T-helper 17 cell (primary cell): ENCODE data around the gene EXOC6B. TPM values are rescaled to one million over a fixed set of nuclear protein-coding genes. Genes with fewer than 3 reads are reported as not detected.
"Not testable (repeated sequence)": the region's sequence is repeated elsewhere in the genome, so short reads cannot be mapped to it uniquely, and the experiment has no call there.

Experiments
- ATAC-seq: fragments of 150-1000 bp; cut with Tn5 transposase; 2 replicates; pipeline ENCODE4 v1.10.0; 2021; ENCODE audit warnings: mild to moderate bottlenecking, moderate library complexity
- DNase-seq, 3 donors: peaks; one replicate each; pipeline versions ENCODE4 v3.0.0 to v3.0.0-alpha.2; 2020 to 2021
- H3K9me3 ChIP-seq: one replicate; pipeline ENCODE4 v1.7.0; 2013; ENCODE audit warnings: low read length, mild to moderate bottlenecking; ENCODE audit not compliant: control insufficient read depth, poor library complexity, severe bottlenecking
- H3K27ac Mint-ChIP-seq: one replicate; pipeline ENCODE4 v1.8.0; 2022; ENCODE audit warnings: mild to moderate bottlenecking, moderate library complexity, mixed read lengths
- H3K27me3 Mint-ChIP-seq: one replicate; pipeline ENCODE4 v1.8.0; 2022; ENCODE audit warnings: mixed read lengths
- H3K36me3 Mint-ChIP-seq: one replicate; pipeline ENCODE4 v1.8.0; 2022; ENCODE audit warnings: low read depth, mixed read lengths
- H3K4me1 Mint-ChIP-seq: one replicate; pipeline ENCODE4 v1.8.0; 2022; ENCODE audit warnings: mild to moderate bottlenecking, mixed read lengths
- H3K4me3 Mint-ChIP-seq: one replicate; pipeline ENCODE4 v1.8.0; 2022; ENCODE audit warnings: mild to moderate bottlenecking, moderate library complexity, mixed read lengths
- total RNA-seq, 4 donors: library from RNA in 2 of 4; stranded (reverse) in 2 of 4; gene quantifications; one replicate each; pipeline ENCODE4 v1.2.3 and lab custom pipeline; 2022 to 2026

EXOC6B gene
- total RNA-seq, 2 donors from 2014 or later: 14.6 to 17.3 TPM

- no peak overlapping the region for H3K27ac Mint-ChIP-seq
Measured at GRCh38 chr2:72572501-72572900, 253.3 kb downstream of the EXOC6B start.

GRCh38 chr2:72570413-72570812 lies 255.4 kb downstream of the EXOC6B start:
- H3K4me1 Mint-ChIP-seq: peaks cover 3% of the 10 kb centered on the region
- no peak overlapping the region for H3K27ac Mint-ChIP-seq
- H3K9me3 ChIP-seq: no peaks in the 10 kb centered on the region
- peaks cover 5% of the 10 kb centered on the region for H3K36me3 Mint-ChIP-seq
- no peak overlapping the region for H3K4me3 Mint-ChIP-seq
- no peaks in the 10 kb centered on the region for H3K27me3 Mint-ChIP-seq
- DNase-seq (no peak), ATAC-seq (no peak)

More at GRCh38 chr2:72572501-72572900, 253.3 kb downstream of the EXOC6B start:
- Mint-ChIP-seq H3K27me3 (no peaks in the 10 kb centered on the region), H3K4me1 (peaks cover 4% of the 10 kb centered on the region), H3K4me3 (no peak overlapping the region), H3K36me3 (peaks cover 3% of the 10 kb centered on the region)
- no peaks in the 10 kb centered on the region for H3K9me3 ChIP-seq
- DNase-seq (no peak), ATAC-seq (no peak)

GRCh38 chr2:72562451-72563153 lies 263.2 kb downstream of the EXOC6B start:
- peaks cover 8% of the 10 kb centered on the region for H3K36me3 Mint-ChIP-seq

DNA sequence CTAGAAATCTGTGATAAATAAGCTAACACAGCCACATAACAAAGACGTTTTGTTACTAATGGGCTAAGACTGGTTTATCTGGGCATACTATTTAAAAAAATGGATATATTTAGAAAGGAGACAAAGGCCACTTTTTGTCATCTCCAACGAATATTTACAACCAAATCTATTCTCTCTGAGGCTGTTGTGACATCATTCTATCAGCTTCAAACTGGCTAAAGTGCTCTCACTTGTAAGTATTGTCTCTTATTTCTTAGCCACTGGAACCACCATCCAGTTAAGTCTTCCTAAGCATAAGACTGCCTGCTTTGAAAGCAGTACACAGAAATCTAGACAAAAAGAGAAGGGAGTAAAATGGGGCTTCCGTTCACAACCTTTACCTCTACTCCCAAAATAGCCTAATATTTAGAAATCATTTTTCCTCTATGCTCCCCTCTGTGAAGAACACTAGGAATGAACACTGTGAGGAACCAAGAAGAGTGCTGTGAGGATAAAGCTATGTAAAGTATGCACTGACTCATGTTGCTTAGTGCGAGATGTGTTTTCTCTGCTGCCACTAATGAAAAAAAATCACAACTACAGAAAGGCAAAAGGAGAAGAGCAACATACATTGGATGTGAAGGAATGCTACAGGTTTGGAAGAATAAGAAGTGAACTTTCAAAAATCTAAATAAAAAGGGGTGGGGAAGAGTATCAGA lies 264.1 kb downstream of the EXOC6B start:
- no peak for ATAC-seq
- no peak for DNase-seq
- peaks cover 11% of the 10 kb centered on the region for H3K36me3 Mint-ChIP-seq
- H3K27me3 Mint-ChIP-seq: no peaks in the 10 kb centered on the region
- H3K4me1 Mint-ChIP-seq: peaks cover 13% of the 10 kb centered on the region
- H3K9me3 ChIP-seq: no peaks in the 10 kb centered on the region
- no peak overlapping the region for H3K4me3 Mint-ChIP-seq
- H3K27ac Mint-ChIP-seq: no peak overlapping the region

More at GRCh38 chr2:72562451-72563153, 263.2 kb downstream of the EXOC6B start:
- no peaks in the 10 kb centered on the region for H3K9me3 ChIP-seq
- H3K4me3 Mint-ChIP-seq: no peak overlapping the region
- DNase-seq (no peak), ATAC-seq (no peak)
- H3K27me3 Mint-ChIP-seq: no peaks in the 10 kb centered on the region
- peaks cover 13% of the 10 kb centered on the region for H3K4me1 Mint-ChIP-seq
- H3K27ac Mint-ChIP-seq: no peak overlapping the region

DNA sequence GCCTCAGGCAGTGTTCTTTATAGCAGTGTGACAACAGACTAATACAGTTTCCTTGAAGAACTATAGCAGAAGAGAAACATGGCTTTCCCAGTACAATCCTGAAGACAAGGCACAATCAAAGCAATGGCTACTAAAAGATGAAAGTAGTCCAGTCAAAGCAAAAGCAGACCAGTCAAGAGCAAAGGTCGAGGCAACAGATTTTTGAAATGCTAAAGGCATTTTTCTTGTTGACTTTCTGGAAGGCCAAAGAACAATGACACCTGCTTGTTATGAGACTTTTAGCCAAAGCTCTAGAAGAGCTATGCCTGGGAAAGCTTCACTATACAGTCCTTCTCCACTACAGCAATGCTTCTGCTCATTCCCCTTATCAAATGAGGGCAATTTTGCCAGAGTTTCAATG lies 269.9 kb downstream of the EXOC6B start:
- H3K27me3 Mint-ChIP-seq: no peaks in the 10 kb centered on the region
- H3K36me3 Mint-ChIP-seq: peaks cover 5% of the 10 kb centered on the region
- H3K4me1 Mint-ChIP-seq: peaks cover 3% of the 10 kb centered on the region
- H3K4me3 Mint-ChIP-seq: no peak overlapping the region
- ATAC-seq (no peak), DNase-seq (no peak)
- H3K27ac Mint-ChIP-seq: no peak overlapping the region
- H3K9me3 ChIP-seq: no peaks in the 10 kb centered on the region

DNA sequence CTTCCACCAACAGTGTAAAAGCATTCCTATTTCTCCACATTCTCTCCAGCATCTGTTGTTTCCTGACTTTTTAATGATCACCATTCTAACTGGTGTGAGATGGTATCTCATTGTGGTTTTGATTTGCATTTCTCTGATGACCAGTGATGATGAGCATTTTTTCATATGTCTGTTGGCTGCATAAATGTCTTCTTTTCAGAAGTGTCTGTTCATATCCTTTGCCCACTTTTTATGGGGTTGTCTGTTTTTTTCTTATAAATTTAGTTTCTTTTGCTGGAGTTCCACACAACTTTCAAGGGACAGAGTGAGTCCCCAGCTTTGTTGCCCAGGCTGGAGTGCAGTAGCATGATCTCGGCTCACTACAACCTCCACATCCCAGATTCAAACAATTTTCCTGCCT lies 270.5 kb downstream of the EXOC6B start:
- not testable (repeated sequence) for H3K27ac Mint-ChIP-seq, H3K9me3 ChIP-seq, H3K36me3 Mint-ChIP-seq, H3K27me3 Mint-ChIP-seq, DNase-seq, H3K4me3 Mint-ChIP-seq, H3K4me1 Mint-ChIP-seq, ATAC-seq

GRCh38 chr2:72554910-72555309 lies 270.9 kb downstream of the EXOC6B start:
- not testable (repeated sequence) for H3K4me3 Mint-ChIP-seq, DNase-seq, H3K36me3 Mint-ChIP-seq, H3K9me3 ChIP-seq, H3K27ac Mint-ChIP-seq, H3K27me3 Mint-ChIP-seq, ATAC-seq, H3K4me1 Mint-ChIP-seq

- peaks cover 7% of the 10 kb centered on the region for H3K36me3 Mint-ChIP-seq
- DNase-seq (no peak), ATAC-seq (no peak)
- H3K4me1 Mint-ChIP-seq: peaks cover 2% of the 10 kb centered on the region
- no peak overlapping the region for H3K27ac Mint-ChIP-seq
- no peak overlapping the region for H3K4me3 Mint-ChIP-seq
- H3K9me3 ChIP-seq: no peaks in the 10 kb centered on the region
- H3K27me3 Mint-ChIP-seq: no peaks in the 10 kb centered on the region
Measured at GRCh38 chr2:72554381-72554780, 271.5 kb downstream of the EXOC6B start.

DNA sequence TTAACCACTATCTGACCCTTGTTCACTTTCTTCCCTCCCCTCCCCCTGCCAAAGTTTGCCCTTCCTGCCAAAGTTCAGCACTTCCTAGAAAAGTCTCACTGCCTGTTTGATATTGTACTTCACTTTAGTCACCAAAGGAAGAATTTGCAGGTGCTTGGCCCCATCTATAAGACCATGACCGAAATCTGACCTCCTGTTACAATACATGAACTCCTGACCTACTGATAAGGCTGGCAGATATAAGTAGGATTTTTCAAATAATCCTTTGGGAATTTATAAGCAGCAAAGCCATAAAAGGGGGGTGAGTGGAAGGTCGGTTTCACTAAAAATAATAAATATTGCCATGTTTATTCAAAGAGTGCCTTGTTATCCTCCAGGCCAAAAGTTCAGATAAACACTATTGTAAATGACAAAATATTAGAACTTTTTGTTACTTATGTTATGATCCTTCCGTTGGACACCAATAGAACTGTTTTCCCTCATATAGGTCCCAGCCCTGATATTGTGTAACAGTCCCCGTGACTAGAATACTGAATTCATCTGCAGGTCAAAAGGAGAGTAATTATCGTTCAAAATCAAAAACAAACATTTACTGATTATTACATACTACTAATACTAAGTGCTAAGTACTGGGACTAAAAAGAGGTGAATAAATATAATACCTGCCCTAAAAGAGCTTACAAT lies 277.6 kb downstream of the EXOC6B start:
- H3K4me1 Mint-ChIP-seq: peaks cover 2% of the 10 kb centered on the region
- no peak overlapping the region for H3K27ac Mint-ChIP-seq
- ATAC-seq (no peak), DNase-seq (no peak)
- no peaks in the 10 kb centered on the region for H3K9me3 ChIP-seq
- peak overlapping the region; percentile 13 for H3K4me3 Mint-ChIP-seq
- H3K27me3 Mint-ChIP-seq: no peaks in the 10 kb centered on the region
- H3K36me3 Mint-ChIP-seq: peaks cover 4% of the 10 kb centered on the region

DNA sequence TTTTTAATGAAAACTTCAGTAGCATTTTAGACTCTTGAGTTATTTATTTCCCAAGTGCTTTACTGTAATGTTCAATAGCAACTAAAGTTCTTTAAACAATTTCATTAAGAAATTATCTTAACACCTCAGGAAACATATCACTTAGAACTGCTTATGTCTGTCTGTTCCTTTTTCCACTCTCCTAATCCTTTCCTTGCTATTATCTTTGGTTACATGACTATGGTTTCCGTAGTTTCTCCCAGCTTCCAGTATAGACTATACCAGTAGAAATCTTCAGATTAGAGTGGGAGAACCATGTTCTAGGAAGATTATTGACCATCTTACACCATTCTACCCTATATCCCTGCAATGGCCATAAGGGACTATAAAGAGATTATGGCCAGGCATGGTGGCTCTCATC lies 280.0 kb downstream of the EXOC6B start:
- Mint-ChIP-seq H3K36me3 (peaks cover 4% of the 10 kb centered on the region), H3K27me3 (no peaks in the 10 kb centered on the region), H3K4me1 (peaks cover 2% of the 10 kb centered on the region), H3K27ac (no peak overlapping the region), H3K4me3 (no peak overlapping the region)
- ATAC-seq: no peak
- no peak for DNase-seq
- H3K9me3 ChIP-seq: no peaks in the 10 kb centered on the region

- Mint-ChIP-seq H3K27ac (no peak overlapping the region), H3K27me3 (no peaks in the 10 kb centered on the region), H3K4me3 (no peak overlapping the region), H3K36me3 (peaks cover 1% of the 10 kb centered on the region), H3K4me1 (peaks cover 1% of the 10 kb centered on the region)
- no peaks in the 10 kb centered on the region for H3K9me3 ChIP-seq
- no peak for ATAC-seq
- DNase-seq: no peak
Measured at GRCh38 chr2:72544554-72544953, 281.3 kb downstream of the EXOC6B start.

- no peaks in the 10 kb centered on the region for H3K4me1 Mint-ChIP-seq
- H3K36me3 Mint-ChIP-seq: no peaks in the 10 kb centered on the region
- DNase-seq (no peak), ATAC-seq (no peak)
- no peaks in the 10 kb centered on the region for H3K9me3 ChIP-seq
- no peaks in the 10 kb centered on the region for H3K27me3 Mint-ChIP-seq
- H3K27ac Mint-ChIP-seq: no peak overlapping the region
- no peak overlapping the region for H3K4me3 Mint-ChIP-seq
Measured at GRCh38 chr2:72543497-72544216, 282.2 kb downstream of the EXOC6B start.

DNA sequence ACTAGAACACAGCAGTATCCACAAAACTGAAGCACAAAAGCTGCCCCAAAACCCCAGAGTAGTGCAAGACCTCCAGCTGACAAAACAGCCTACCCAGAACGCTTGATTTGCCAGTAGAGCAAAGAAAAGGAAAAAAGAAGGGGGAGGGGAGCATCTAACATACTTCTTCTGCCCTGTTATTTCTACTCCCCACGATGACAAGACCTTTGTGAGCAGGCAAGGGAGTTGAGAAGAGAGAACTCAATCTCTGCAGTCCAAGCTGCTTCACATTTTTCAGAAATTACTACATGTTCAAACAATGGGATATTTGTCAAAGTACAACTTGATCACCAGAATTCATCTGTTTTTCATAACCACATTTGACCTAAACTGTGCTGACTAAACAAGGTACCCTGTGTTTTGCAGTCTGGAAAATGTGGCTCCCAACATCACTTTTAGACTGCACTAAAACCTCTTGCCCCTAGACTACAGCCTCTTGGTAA lies 286.7 kb downstream of the EXOC6B start:
- H3K27ac Mint-ChIP-seq: no peak overlapping the region
- H3K4me3 Mint-ChIP-seq: no peak overlapping the region
- ATAC-seq: no peak
- no peak for DNase-seq
- H3K9me3 ChIP-seq: no peaks in the 10 kb centered on the region
- H3K27me3 Mint-ChIP-seq: no peaks in the 10 kb centered on the region
- H3K36me3 Mint-ChIP-seq: peaks cover 3% of the 10 kb centered on the region
- H3K4me1 Mint-ChIP-seq: peaks cover 2% of the 10 kb centered on the region
